ENCODE results near the gene MTHFD1L. TPM values are rescaled to one million over a fixed set of nuclear protein-coding genes. Genes with fewer than 3 reads are reported as not detected.

Gene MTHFD1L
- total and polyA plus RNA-seq, 9 of the 15 experiments (the other 6 are each of a cell fraction or from before 2014, with no cell fraction given), result 20.9 to 128 (median 61.0) TPM

DNA sequence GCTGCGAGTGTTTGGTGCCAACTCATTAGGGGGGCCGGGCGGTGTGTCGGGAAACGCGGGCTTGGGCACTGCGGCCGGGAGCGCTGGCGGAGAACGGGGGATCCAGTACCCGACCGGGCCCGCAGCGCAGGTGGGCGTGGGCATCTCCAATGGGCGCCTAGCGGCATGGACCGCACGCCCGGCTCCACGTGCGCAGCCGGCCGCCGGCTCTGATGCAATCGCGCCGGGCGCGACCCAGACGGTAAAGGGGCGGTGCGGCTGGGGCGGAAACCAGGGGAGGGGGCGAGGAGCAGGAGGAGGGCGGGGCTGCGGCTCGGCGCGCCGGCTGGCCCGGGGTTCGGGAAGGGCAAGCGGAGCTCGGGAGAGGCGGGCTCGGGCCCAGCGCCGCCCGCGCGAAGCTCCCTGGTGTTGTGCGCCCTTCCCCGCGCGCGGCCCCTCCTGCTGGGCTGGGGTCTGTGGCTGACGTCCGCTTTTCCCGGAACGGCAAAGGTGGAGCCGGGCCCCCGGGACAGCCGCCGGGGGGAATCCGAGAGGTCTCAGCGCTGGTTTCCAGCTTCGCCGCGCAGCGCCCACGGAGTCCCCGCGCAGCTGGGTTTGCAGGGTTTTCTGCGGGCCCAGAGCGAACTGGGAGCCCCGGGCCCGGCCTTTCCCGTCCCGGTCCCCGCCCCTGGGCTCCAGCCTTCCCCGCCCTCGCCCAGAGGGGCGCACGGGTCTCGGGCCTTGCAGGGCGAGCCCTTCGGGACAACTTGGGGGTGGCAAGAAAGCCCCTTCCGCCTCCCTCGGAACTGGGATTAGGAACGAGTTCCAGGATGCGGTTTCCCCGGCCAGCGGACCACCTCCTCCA is 867 bp downstream of the MTHFD1L start (continued):
- TF ChIP-seq CCNT2 (IDR thresholded peaks at IDR 0.05; ENCODE audit: borderline replicate concordance, extremely low read depth, insufficient read length, low read depth, low read length) (peak; percentile 73), MYC (IDR thresholded peaks at IDR 0.05; ENCODE audit: low read depth, low read length) (peak; percentile 100), MYC (CRISPR knock-in tag; IDR thresholded peaks at IDR 0.05; ENCODE audit: borderline replicate concordance, low read depth) (peak; percentile 30; the same call in 1 of the 2 replicates), LARP7 (IDR thresholded peaks at IDR 0.05) (no peak), BRD9 (IDR thresholded peaks at IDR 0.05; ENCODE audit: low read depth, partially characterized antibody) (no peak), YY1 (IDR thresholded peaks at IDR 0.05; ENCODE audit: borderline replicate concordance in 1 of 3, control insufficient read depth in 1 of 3, extremely low read depth in 1 of 3, insufficient read depth in 3 of 3, insufficient read length in 1 of 3, insufficient replicate concordance in 2 of 3, low read depth in 1 of 3, low read length in 2 of 3) (peak in 2 of 3 experiments; percentile 66 to 85), ZKSCAN1 (IDR thresholded peaks at IDR 0.05; ENCODE audit: low read depth, low read length) (no peak), ATF1 (CRISPR knock-in tag; IDR thresholded peaks at IDR 0.05) (0 out of 2 replicates have a peak, but pooled peaks have one; percentile 4), ATF1 (tag; IDR thresholded peaks at IDR 0.05) (peak; percentile 6; the same call in 1 of the 2 replicates), ZNF124 (CRISPR knock-in tag; IDR thresholded peaks at IDR 0.05) (peak; percentile 82; the same call in 1 of the 2 replicates), TFAM (CRISPR knock-in tag; conservative IDR thresholded peaks at IDR 0.05) (no peak)
- TF ChIP-seq, protein P1, sequence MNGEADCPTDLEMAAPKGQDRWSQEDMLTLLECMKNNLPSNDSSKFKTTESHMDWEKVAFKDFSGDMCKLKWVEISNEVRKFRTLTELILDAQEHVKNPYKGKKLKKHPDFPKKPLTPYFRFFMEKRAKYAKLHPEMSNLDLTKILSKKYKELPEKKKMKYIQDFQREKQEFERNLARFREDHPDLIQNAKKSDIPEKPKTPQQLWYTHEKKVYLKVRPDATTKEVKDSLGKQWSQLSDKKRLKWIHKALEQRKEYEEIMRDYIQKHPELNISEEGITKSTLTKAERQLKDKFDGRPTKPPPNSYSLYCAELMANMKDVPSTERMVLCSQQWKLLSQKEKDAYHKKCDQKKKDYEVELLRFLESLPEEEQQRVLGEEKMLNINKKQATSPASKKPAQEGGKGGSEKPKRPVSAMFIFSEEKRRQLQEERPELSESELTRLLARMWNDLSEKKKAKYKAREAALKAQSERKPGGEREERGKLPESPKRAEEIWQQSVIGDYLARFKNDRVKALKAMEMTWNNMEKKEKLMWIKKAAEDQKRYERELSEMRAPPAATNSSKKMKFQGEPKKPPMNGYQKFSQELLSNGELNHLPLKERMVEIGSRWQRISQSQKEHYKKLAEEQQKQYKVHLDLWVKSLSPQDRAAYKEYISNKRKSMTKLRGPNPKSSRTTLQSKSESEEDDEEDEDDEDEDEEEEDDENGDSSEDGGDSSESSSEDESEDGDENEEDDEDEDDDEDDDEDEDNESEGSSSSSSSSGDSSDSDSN (IDR thresholded peaks at IDR 0.05; ENCODE audit: borderline replicate concordance in 1 of 2, low read depth in 2 of 2, low read length in 2 of 2), result peak in 1 of 2 experiments; percentile 80; a peak in 2 of 4 replicates
- TF ChIP-seq, protein P2, sequence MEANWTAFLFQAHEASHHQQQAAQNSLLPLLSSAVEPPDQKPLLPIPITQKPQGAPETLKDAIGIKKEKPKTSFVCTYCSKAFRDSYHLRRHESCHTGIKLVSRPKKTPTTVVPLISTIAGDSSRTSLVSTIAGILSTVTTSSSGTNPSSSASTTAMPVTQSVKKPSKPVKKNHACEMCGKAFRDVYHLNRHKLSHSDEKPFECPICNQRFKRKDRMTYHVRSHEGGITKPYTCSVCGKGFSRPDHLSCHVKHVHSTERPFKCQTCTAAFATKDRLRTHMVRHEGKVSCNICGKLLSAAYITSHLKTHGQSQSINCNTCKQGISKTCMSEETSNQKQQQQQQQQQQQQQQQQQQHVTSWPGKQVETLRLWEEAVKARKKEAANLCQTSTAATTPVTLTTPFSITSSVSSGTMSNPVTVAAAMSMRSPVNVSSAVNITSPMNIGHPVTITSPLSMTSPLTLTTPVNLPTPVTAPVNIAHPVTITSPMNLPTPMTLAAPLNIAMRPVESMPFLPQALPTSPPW (CRISPR knock-in tag; IDR thresholded peaks at IDR 0.05), result peak; percentile 63
- TF ChIP-seq, protein P3, sequence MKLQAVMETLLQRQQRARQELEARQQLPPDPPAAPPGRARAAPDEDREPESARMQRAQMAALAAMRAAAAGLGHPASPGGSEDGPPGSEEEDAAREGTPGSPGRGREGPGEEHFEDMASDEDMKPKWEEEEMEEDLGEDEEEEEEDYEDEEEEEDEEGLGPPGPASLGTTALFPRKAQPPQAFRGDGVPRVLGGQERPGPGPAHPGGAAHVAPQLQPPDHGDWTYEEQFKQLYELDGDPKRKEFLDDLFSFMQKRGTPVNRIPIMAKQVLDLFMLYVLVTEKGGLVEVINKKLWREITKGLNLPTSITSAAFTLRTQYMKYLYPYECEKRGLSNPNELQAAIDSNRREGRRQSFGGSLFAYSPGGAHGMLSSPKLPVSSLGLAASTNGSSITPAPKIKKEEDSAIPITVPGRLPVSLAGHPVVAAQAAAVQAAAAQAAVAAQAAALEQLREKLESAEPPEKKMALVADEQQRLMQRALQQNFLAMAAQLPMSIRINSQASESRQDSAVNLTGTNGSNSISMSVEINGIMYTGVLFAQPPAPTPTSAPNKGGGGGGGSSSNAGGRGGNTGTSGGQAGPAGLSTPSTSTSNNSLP (IDR thresholded peaks at IDR 0.05; ENCODE audit: borderline replicate concordance, low read depth, low read length), result no peak
- TF ChIP-seq, protein P4, sequence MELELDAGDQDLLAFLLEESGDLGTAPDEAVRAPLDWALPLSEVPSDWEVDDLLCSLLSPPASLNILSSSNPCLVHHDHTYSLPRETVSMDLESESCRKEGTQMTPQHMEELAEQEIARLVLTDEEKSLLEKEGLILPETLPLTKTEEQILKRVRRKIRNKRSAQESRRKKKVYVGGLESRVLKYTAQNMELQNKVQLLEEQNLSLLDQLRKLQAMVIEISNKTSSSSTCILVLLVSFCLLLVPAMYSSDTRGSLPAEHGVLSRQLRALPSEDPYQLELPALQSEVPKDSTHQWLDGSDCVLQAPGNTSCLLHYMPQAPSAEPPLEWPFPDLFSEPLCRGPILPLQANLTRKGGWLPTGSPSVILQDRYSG (tag; conservative IDR thresholded peaks at IDR 0.05; ENCODE audit: low read depth), result no peak
- TF ChIP-seq, protein P5, sequence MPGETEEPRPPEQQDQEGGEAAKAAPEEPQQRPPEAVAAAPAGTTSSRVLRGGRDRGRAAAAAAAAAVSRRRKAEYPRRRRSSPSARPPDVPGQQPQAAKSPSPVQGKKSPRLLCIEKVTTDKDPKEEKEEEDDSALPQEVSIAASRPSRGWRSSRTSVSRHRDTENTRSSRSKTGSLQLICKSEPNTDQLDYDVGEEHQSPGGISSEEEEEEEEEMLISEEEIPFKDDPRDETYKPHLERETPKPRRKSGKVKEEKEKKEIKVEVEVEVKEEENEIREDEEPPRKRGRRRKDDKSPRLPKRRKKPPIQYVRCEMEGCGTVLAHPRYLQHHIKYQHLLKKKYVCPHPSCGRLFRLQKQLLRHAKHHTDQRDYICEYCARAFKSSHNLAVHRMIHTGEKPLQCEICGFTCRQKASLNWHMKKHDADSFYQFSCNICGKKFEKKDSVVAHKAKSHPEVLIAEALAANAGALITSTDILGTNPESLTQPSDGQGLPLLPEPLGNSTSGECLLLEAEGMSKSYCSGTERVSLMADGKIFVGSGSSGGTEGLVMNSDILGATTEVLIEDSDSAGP (CRISPR knock-in tag; IDR thresholded peaks at IDR 0.05), result no peak

All from K562 (cell line).